Endodermal cell (in vitro differentiated cells): Measurements from ENCODE around the gene ANXA8. TPM values are rescaled to one million over a fixed set of nuclear protein-coding genes. Genes with fewer than 3 reads are reported as not detected.
"Not testable (repeated sequence)": the region's sequence is repeated elsewhere in the genome, so short reads cannot be mapped to it uniquely, and the experiment has no call there.

ENCODE experiments used
- DNase-seq: peaks from one replicate; pipeline ENCODE4 v3.0.0-alpha.2; 2017
- H3K27ac ChIP-seq: 2 replicates; pipeline ENCODE4 v1.5.1; 2013; ENCODE audit warnings: mild to moderate bottlenecking, low read depth, low read length, moderate library complexity
- H3K27me3 ChIP-seq: 2 replicates; pipeline ENCODE4 v1.6.1; 2013; ENCODE audit warnings: mild to moderate bottlenecking, low read length, moderate library complexity; ENCODE audit not compliant: insufficient read depth, control insufficient read depth, poor library complexity, severe bottlenecking
- H3K36me3 ChIP-seq: 2 replicates; pipeline ENCODE4 v1.7.0; 2013; ENCODE audit warnings: mild to moderate bottlenecking, low read length, moderate library complexity; ENCODE audit not compliant: control insufficient read depth, insufficient read depth
- H3K4me1 ChIP-seq: one replicate; pipeline ENCODE4 v1.7.0; 2013; ENCODE audit warnings: low read length; ENCODE audit not compliant: control insufficient read depth, insufficient read depth
- H3K4me3 ChIP-seq: 2 replicates; pipeline ENCODE4 v1.5.1; 2013; ENCODE audit warnings: mild to moderate bottlenecking, low read length, moderate library complexity
- H3K9ac ChIP-seq: 2 replicates; pipeline ENCODE4 v1.6.1; 2013; ENCODE audit warnings: mild to moderate bottlenecking, low read length, moderate library complexity; ENCODE audit not compliant: poor library complexity, severe bottlenecking; ENCODE audit errors: extremely low read depth
- H3K9me3 ChIP-seq: 2 replicates; pipeline ENCODE4 v1.6.1; 2013; ENCODE audit warnings: mild to moderate bottlenecking, low read length, moderate library complexity; ENCODE audit not compliant: control insufficient read depth
- H3K27ac Mint-ChIP-seq: 2 replicates; pipeline ENCODE4 v1.8.0; 2020; ENCODE audit warnings: mixed read lengths
- H3K27me3 Mint-ChIP-seq: 2 replicates; pipeline ENCODE4 v1.8.0; 2021; ENCODE audit warnings: mild to moderate bottlenecking, mixed read lengths; ENCODE audit not compliant: insufficient read depth
- H3K36me3 Mint-ChIP-seq: 2 replicates; pipeline ENCODE4 v1.8.0; 2020; ENCODE audit warnings: low read depth, mixed read lengths
- H3K4me1 Mint-ChIP-seq: 2 replicates; pipeline ENCODE4 v1.8.0; 2020; ENCODE audit warnings: mixed read lengths
- H3K4me3 Mint-ChIP-seq: 2 replicates; pipeline ENCODE4 v1.8.0; 2020; ENCODE audit warnings: mild to moderate bottlenecking, moderate library complexity, mixed read lengths
- H3K9me3 Mint-ChIP-seq: 2 replicates; pipeline ENCODE4 v1.8.0; 2020; ENCODE audit warnings: mild to moderate bottlenecking, mixed read lengths
- WGBS, 2 experiments: methylation state at CpG; one replicate each; pipeline versions ENCODE4 v1.1.5 to v1.1.7; 2013; ENCODE audit warnings: missing lambda C conversion rate in 2 of 2, mixed read lengths in 1 of 2; ENCODE audit not compliant: insufficient coverage in 1 of 2, insufficient read length in 1 of 2; 5-methylcytosine and 5-hydroxymethylcytosine counted together
- total RNA-seq, 2 donors: library from RNA; stranded (reverse); fragmentation: NEBNext Ultra II Directional in 1 of 2; extraction: Animal tissue kit (Norgen Biotek cat#: 25700) in 1 of 2; gene quantifications; 2 replicates in 1 of 2; 3 replicates in 1 of 2; pipeline ENCODE4 v1.2.1, GENCODE V29; 2021
- TF ChIP-seq, protein P1 (sequence below): fragments of 200-600 bp; sonication (generic); conservative IDR thresholded peaks from 2 replicates; pipeline ENCODE4 v1.5.0; 2021; ENCODE audit warnings: antibody characterized with exemption, mild to moderate bottlenecking

The ANXA8 gene
- total RNA-seq, 2 donors from 2014 or later = 0.33 to 0.37 TPM

GRCh38 chr10:47456794-47457527 lies 27.0 kb downstream of the ANXA8 start:
- no peaks in the 10 kb centered on the region for H3K36me3 Mint-ChIP-seq
- H3K36me3 ChIP-seq = no peaks in the 10 kb centered on the region
- no peak overlapping the region for H3K9ac ChIP-seq
- TF ChIP-seq, protein P1, sequence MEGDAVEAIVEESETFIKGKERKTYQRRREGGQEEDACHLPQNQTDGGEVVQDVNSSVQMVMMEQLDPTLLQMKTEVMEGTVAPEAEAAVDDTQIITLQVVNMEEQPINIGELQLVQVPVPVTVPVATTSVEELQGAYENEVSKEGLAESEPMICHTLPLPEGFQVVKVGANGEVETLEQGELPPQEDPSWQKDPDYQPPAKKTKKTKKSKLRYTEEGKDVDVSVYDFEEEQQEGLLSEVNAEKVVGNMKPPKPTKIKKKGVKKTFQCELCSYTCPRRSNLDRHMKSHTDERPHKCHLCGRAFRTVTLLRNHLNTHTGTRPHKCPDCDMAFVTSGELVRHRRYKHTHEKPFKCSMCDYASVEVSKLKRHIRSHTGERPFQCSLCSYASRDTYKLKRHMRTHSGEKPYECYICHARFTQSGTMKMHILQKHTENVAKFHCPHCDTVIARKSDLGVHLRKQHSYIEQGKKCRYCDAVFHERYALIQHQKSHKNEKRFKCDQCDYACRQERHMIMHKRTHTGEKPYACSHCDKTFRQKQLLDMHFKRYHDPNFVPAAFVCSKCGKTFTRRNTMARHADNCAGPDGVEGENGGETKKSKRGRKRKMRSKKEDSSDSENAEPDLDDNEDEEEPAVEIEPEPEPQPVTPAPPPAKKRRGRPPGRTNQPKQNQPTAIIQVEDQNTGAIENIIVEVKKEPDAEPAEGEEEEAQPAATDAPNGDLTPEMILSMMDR = no peak
- no peak overlapping the region for H3K4me3 Mint-ChIP-seq
- WGBS, 2 experiments = 93 to 96% methylated on average over 4 to 6 of the region's 6 CpGs
- peak overlapping the region; percentile 5 for H3K27ac Mint-ChIP-seq
- no peaks in the 10 kb centered on the region for H3K9me3 ChIP-seq
- peaks cover 17% of the 10 kb centered on the region for H3K4me1 Mint-ChIP-seq
- DNase-seq = no peak
- H3K4me3 ChIP-seq = no peak overlapping the region
- H3K27me3 Mint-ChIP-seq = peaks cover 4% of the 10 kb centered on the region
- H3K27me3 ChIP-seq = no peaks in the 10 kb centered on the region
- no peak overlapping the region for H3K27ac ChIP-seq
- peaks cover 12% of the 10 kb centered on the region for H3K4me1 ChIP-seq
- no peaks in the 10 kb centered on the region for H3K9me3 Mint-ChIP-seq

- DNase-seq = peak; percentile 39
- no peak overlapping the region for H3K27ac ChIP-seq
- H3K27me3 Mint-ChIP-seq = peaks cover 4% of the 10 kb centered on the region
Observed at GRCh38 chr10:47456079-47456785, 27.7 kb downstream of the ANXA8 start.

DNA sequence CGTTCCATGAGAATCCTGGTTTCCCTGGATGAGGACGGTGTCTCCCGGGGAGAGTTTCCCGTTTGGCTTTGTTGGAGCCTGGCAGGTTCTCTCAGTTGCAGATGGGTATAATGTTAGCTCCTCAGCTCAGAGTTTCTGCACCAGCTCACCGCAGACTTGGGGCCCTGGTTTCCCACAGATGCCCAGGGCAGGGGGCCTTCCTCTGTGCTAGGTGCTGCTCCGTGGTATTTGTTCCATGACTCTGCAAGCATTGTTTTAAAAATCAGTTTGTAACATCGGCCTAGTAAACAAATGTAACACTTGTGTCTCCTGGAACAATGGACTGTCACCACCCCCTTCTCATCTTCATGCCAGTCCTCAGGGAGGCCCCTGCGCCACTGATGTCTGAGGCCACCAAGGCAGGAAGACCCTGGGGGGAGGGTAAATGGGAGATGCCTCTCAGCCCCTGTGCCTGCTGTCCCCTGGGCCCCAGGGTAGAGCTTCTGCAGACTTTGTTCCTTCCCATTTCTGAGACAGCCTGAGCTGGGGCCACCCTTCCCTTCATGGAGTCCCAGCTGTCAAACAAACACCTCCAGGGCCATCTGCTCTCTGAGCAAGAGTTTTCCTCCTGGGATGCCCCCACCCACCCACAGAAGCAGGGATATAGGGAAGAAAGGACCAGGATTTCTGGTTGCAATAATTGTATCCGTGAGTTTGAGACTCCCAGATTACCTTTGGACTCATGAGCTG lies 28.4 kb downstream of the ANXA8 start:
- not testable (repeated sequence) for H3K27ac Mint-ChIP-seq, H3K9ac ChIP-seq, H3K9me3 Mint-ChIP-seq, H3K27ac ChIP-seq, H3K4me3 ChIP-seq, H3K36me3 ChIP-seq, H3K27me3 Mint-ChIP-seq, H3K27me3 ChIP-seq, H3K9me3 ChIP-seq, H3K36me3 Mint-ChIP-seq, H3K4me3 Mint-ChIP-seq
- DNase-seq = peak; percentile 44
- peaks cover 12% of the 10 kb centered on the region for H3K4me1 ChIP-seq
- 68 to 84% methylated on average over 7 to 9 of the region's 9 CpGs for WGBS, 2 experiments
- H3K4me1 Mint-ChIP-seq = peaks cover 15% of the 10 kb centered on the region

More at GRCh38 chr10:47456079-47456785, 27.7 kb downstream of the ANXA8 start:
- TF ChIP-seq, protein P1 = no peak
- Mint-ChIP-seq H3K4me3 (no peak overlapping the region), H3K36me3 (no peaks in the 10 kb centered on the region), H3K4me1 (peaks cover 17% of the 10 kb centered on the region), H3K9me3 (no peaks in the 10 kb centered on the region), H3K27ac (peak overlapping the region; percentile 5)
- H3K9me3 ChIP-seq = no peaks in the 10 kb centered on the region
- H3K9ac ChIP-seq = no peak overlapping the region
- H3K27me3 ChIP-seq = no peaks in the 10 kb centered on the region
- WGBS, 2 experiments = 91 to 94% methylated on average over 6 to 8 of the region's 8 CpGs
- H3K4me1 ChIP-seq = peaks cover 12% of the 10 kb centered on the region
- no peaks in the 10 kb centered on the region for H3K36me3 ChIP-seq
- no peak overlapping the region for H3K4me3 ChIP-seq
